ENCODE results near the gene CMTM4. TPM values are rescaled to one million over a fixed set of nuclear protein-coding genes. Genes with fewer than 3 reads are reported as not detected.

The CMTM4 gene
- total RNA-seq, 1 experiment from 2014 or later, result 77.8 TPM

DNA sequence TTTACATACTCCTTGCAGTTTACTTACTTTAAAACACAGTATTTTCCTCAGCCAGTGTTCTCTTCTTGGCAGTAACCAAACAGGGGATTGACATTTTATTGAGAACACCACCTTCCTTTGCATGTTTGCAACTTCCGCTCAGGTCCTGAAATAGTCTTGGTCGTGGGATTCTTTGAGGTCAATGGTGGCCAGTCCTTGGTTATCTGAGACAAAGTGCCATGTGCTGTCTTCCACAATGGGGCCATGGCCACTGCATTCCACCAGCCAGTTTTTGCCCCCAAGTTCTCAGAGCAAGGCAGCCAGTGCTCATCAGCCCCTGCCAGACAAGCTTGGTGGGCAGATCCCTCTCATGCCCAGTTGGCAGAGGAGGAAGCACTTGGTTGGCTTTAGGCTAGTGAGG lies 22.9 kb downstream of the CMTM4 start:
- TF ChIP-seq EGR1 (IDR thresholded peaks at IDR 0.05; ENCODE audit: low read depth) (no peak), CBX3 (IDR thresholded peaks at IDR 0.05; ENCODE audit: low read depth) (no peak), JUND (IDR thresholded peaks at IDR 0.05) (no peak)
- TF ChIP-seq, protein P1, sequence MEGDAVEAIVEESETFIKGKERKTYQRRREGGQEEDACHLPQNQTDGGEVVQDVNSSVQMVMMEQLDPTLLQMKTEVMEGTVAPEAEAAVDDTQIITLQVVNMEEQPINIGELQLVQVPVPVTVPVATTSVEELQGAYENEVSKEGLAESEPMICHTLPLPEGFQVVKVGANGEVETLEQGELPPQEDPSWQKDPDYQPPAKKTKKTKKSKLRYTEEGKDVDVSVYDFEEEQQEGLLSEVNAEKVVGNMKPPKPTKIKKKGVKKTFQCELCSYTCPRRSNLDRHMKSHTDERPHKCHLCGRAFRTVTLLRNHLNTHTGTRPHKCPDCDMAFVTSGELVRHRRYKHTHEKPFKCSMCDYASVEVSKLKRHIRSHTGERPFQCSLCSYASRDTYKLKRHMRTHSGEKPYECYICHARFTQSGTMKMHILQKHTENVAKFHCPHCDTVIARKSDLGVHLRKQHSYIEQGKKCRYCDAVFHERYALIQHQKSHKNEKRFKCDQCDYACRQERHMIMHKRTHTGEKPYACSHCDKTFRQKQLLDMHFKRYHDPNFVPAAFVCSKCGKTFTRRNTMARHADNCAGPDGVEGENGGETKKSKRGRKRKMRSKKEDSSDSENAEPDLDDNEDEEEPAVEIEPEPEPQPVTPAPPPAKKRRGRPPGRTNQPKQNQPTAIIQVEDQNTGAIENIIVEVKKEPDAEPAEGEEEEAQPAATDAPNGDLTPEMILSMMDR (IDR thresholded peaks at IDR 0.05 in 2 of 3, conservative IDR thresholded peaks at IDR 0.05 in 1 of 3; ENCODE audit: borderline replicate concordance in 1 of 3, insufficient read depth in 1 of 3, low read depth in 2 of 3, low read length in 2 of 3), result no peak
- ATAC-seq, result no peak
- ChIA-PET POLR2A (interaction anchor here (0.7 kb wide), 1 partner anchor 194 kb away, joined by 3 read pairs; no protein-coding TSS in a partner anchor), RAD21 (ENCODE audit: low non-redundant PET in 1 of 2, low total read pairs in 2 of 2, uncharacterized antibody in 2 of 2, unreplicated experiment in 2 of 2) (no interaction called here), CTCF (no interaction called here)
- Histone ChIP-seq H2AFZ (ENCODE audit: low read depth, low read length, poor library complexity, severe bottlenecking) (no peak overlapping the region), H3K9me3 (ENCODE audit: control insufficient read depth in 1 of 2, insufficient read depth in 1 of 2, low read depth in 1 of 2, low read length in 2 of 2) (no peaks in the 10 kb centered on the region), H3K27ac (ENCODE audit: low read depth, low read length) (no peak overlapping the region), H3K27me3 (ENCODE audit: insufficient read depth, low read length) (no peaks in the 10 kb centered on the region), H3K9ac (ENCODE audit: low read length) (no peak overlapping the region), H4K20me1 (ENCODE audit: insufficient read depth) (0 out of 2 replicates have a peak, but pooled peaks cover 3% of the 10 kb centered on the region), H3K9me2 (ENCODE audit: insufficient read depth) (no peaks in the 10 kb centered on the region), H3K4me2 (ENCODE audit: low read length) (no peak overlapping the region), H3K4me3 (replicated peaks in 1 of 2; ENCODE audit: low read depth in 1 of 2, low read length in 2 of 2) (no peak overlapping the region), H3K36me3 (ENCODE audit: control insufficient read depth in 1 of 2, insufficient read depth in 2 of 2, low read length in 2 of 2) (no peaks in the 10 kb centered on the region), H3K79me2 (ENCODE audit: insufficient read depth, low read length) (peaks cover 43% of the 10 kb centered on the region), H3K4me1 (ENCODE audit: control insufficient read depth in 1 of 2, insufficient read depth in 2 of 2, low read length in 2 of 2) (no peaks in the 10 kb centered on the region)
- DNase-seq (ENCODE audit: low read depth, low spot score), result no peak
- BruUV-seq (replicated peaks), result no TSS peak
- intact Hi-C loops (cut with micrococcal nuclease), result no loop called here

- CTCF ChIA-PET, result interaction anchor here (1.5 kb wide), 1 partner anchor 8 kb away, joined by 4 read pairs; no protein-coding TSS in a partner anchor
Observed at GRCh38 chr16:66670691-66671388, 25.7 kb downstream of the CMTM4 start.

More at GRCh38 chr16:66670691-66671388, 25.7 kb downstream of the CMTM4 start:
- Histone ChIP-seq H2AFZ (ENCODE audit: low read depth, low read length, poor library complexity, severe bottlenecking) (no peak overlapping the region), H3K4me1 (ENCODE audit: control insufficient read depth in 1 of 2, insufficient read depth in 2 of 2, low read length in 2 of 2) (no peaks in the 10 kb centered on the region), H4K20me1 (ENCODE audit: insufficient read depth) (0 out of 2 replicates have a peak, but pooled peaks cover 3% of the 10 kb centered on the region), H3K27me3 (ENCODE audit: insufficient read depth, low read length) (no peaks in the 10 kb centered on the region), H3K4me2 (ENCODE audit: low read length) (no peak overlapping the region), H3K9ac (ENCODE audit: low read length) (no peak overlapping the region), H3K36me3 (ENCODE audit: control insufficient read depth in 1 of 2, insufficient read depth in 2 of 2, low read length in 2 of 2) (no peaks in the 10 kb centered on the region), H3K4me3 (replicated peaks in 1 of 2; ENCODE audit: low read depth in 1 of 2, low read length in 2 of 2) (no peak overlapping the region), H3K9me3 (ENCODE audit: control insufficient read depth in 1 of 2, insufficient read depth in 1 of 2, low read depth in 1 of 2, low read length in 2 of 2) (no peaks in the 10 kb centered on the region), H3K79me2 (ENCODE audit: insufficient read depth, low read length) (peaks cover 23% of the 10 kb centered on the region), H3K27ac (ENCODE audit: low read depth, low read length) (no peak overlapping the region), H3K9me2 (ENCODE audit: insufficient read depth) (no peaks in the 10 kb centered on the region)
- TF ChIP-seq, protein P2, sequence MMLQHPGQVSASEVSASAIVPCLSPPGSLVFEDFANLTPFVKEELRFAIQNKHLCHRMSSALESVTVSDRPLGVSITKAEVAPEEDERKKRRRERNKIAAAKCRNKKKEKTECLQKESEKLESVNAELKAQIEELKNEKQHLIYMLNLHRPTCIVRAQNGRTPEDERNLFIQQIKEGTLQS (IDR thresholded peaks at IDR 0.05), result no peak
- TF ChIP-seq ELF1 (IDR thresholded peaks at IDR 0.05; ENCODE audit: borderline replicate concordance, low read depth) (no peak), FOSL1 (IDR thresholded peaks at IDR 0.05; ENCODE audit: low read depth) (no peak), ZFX (IDR thresholded peaks at IDR 0.05) (no peak), CBX3 (IDR thresholded peaks at IDR 0.05; ENCODE audit: low read depth) (no peak)
- intact Hi-C loops (cut with micrococcal nuclease), result no loop called here
- RAD21 ChIA-PET (ENCODE audit: low non-redundant PET in 1 of 2, low total read pairs in 2 of 2, uncharacterized antibody in 2 of 2, unreplicated experiment in 2 of 2), result interaction anchor here in 1 of 2 experiments (0.9 kb wide), 1 partner anchor 692 kb away, joined by 3 read pairs; no protein-coding TSS in a partner anchor
- POLR2A ChIA-PET, result no interaction called here
- BruUV-seq (replicated peaks), result no TSS peak
- no peak for ATAC-seq
- DNase-seq (ENCODE audit: low read depth, low spot score), result no peak

All from HCT116 (cell line).